Stromal cell of bone marrow (primary cell): ENCODE data around the gene MRPL23.
"Not testable (repeated sequence)": the region's sequence is repeated elsewhere in the genome, so short reads cannot be mapped to it uniquely, and the experiment has no call there.

Source experiments
- DNase-seq: peaks from one replicate; pipeline ENCODE4 v3.0.0-alpha.2; 2012; ENCODE audit warnings: low read depth

The MRPL23 gene

DNA sequence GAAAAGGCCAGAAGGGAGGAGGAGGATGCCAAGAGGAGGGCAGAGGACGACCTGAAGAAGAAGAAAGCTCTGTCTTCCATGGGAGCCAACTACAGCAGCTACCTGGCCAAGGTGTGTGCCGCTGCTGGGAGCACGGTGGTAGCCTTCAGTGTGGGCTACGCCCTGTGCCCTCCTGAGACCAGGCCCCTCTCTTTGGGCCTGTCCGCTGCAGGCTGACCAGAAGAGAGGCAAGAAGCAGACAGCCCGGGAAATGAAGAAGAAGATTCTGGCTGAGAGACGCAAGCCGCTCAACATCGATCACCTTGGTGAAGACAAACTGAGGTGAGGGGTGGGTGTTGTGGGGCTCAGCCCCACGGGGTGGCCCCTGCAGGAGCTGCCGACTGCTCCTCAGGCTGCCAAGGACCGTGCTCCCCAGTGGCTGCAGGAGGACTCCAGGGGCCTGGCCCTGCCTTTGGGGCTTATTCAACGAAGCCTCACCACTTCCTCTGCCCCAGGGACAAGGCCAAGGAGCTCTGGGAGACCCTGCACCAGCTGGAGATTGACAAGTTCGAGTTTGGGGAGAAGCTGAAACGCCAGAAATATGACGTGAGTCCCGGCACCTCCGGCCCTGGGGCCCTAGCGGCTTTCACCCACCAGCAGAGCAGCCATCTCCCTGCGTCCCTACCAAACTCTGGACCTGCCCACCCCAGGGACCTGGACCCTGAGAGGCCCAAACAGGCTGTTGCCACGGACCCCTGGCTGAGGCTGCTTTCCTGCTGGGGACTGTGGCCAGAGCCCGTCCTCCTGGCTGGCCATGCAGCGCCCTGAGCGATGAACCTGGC lies 12.6 kb upstream of the MRPL23 start:
- DNase-seq, result no peak

GRCh38 chr11:1935156-1936071 lies 11.7 kb upstream of the MRPL23 start:
- no peak for DNase-seq

DNA sequence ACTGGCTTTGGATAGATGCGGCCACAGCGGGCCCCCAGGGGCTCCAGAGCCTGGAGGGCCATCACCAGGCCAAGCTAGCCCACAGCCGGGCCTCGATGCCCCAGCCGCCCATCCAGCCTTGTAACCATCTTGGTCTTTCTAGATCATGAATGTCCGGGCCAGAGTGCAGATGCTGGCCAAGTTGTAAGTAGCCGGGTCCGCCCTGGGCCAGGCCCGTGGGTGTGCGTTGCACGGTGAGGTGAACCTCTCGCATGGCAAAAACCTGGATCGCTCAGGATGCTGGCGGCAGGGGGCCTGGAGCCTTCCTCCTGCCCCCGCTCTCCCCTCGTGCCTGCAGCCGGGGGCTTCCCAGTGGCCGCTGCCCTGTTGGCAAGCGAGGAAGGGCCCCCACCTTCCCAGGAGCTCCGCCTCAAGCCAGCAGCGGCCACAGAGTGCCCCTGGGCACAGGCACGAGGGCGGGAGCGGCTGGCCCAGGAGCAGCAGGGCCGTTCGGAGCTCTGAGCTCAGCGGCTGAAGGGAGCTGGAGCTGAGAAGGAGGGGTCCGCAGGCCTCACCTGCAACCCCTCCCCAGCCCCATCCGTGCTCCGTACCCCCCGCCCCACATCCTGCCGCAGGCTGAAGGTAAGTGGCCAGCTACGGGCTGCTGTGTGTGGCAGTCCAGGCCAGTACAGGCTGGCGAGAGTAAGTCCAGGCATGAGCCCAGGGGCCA lies 10.9 kb upstream of the MRPL23 start:
- no peak for DNase-seq

DNA sequence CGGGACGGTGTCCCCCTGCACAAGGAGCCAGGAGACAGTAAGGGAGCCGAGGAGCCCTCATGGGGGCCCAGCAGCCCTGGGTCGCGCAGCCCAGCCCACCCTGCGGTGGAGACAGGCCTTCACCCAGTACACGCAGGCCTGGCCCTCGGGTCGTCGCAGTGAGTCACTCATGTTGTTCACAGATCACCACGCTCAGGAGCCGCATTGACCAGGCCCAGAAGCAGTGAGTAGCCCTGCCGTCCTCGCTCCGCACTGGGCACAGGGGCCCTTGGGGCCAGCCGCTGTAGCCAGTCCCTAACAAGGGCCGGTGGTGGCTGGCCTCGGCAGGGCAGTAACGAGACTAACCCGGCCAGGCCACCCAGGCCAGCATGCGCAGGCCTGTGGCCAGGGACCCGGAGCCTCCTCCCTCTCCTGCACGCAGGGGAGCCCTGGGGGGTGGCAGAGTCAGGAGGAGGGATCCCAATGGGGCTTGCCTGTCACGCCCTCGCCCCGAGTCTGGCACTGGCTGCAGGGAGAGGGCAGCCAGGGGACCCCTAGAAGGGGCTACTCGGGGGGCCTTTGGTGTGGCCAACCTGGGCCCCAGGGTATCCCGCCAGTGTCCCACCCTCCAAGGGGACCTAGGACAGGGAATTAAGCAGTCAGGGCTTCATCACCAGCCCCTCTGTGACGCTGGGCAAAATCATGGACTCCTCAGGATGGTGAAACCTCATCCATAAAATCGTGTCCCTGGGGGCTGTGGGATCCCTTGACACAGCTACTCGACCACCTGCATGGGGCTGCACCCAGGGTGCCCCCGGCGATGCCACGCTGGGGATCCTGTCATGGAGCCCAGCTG lies 10.1 kb upstream of the MRPL23 start:
- no peak for DNase-seq

DNA sequence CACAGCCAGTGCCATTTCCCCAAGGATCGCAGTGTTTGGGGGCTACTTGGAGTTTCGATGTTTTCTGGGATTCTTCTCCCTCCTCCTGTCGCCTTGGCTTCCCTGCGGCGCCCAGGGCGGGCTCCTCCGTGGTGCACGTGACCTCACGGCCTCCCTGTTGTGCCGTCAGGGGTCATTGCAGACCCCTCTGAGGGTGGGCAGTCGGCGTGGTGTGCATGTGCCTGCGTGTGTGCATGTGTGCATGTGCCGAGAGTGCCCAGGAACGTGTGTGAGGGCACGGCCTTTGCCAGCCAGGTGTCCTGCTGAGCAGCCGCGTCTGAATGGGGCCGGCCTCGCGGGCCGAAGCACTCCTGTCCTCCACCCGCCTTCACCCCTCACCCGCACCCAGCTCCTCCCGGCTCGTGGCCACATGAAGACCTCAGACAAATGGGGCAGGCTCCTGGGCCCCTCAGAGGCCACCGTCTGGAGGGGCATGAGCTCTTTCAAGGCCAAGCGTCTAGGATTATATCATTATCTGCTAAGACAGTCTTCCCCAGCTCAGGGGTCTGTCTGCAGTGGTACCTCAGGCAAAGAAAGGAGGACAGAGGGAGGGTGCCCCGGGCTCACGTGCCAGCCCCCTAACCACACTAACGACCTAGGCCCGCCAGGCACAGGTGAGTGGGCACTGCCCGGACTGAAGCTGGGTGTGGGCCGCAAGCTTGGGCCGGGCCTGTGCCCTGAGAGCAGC lies 9.4 kb upstream of the MRPL23 start:
- no peak for DNase-seq

- no peak for DNase-seq
Observed at GRCh38 chr11:1938343-1939005, 8.7 kb upstream of the MRPL23 start.

DNA sequence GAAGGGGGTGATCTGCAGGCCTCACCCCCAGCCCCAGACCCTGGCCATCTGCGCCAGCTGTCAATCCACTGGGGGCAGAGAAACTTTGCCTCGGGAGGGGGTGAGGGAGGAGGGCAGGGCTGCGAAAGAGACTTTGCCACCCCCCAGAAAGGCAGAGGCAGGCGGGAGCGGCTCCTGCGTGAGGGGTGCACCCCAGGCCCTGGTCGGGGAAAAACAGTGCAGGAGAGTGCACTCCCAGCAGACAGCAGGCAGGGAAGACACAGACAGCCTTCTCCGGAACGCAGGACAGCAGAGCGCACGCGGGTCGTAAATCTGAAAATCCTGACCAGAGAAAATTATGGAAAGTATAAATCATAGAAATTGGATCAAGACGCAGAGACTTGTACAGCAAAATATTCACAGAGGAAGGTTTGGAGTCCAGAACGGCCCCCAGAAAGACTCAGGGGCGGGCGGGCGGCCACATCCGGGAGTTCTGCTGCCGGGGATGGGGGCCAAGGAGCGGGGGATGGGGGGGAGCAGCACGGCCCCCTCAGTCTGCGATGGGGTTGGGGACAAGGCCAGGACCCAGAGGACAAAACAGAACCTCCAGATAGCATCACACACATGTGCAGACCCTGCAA lies 8.0 kb upstream of the MRPL23 start:
- no peak for DNase-seq

- DNase-seq, result not testable (repeated sequence)
Observed at GRCh38 chr11:1939788-1940187, 7.3 kb upstream of the MRPL23 start.

GRCh38 chr11:1942558-1943260 lies 4.4 kb upstream of the MRPL23 start:
- no peak for DNase-seq

DNA sequence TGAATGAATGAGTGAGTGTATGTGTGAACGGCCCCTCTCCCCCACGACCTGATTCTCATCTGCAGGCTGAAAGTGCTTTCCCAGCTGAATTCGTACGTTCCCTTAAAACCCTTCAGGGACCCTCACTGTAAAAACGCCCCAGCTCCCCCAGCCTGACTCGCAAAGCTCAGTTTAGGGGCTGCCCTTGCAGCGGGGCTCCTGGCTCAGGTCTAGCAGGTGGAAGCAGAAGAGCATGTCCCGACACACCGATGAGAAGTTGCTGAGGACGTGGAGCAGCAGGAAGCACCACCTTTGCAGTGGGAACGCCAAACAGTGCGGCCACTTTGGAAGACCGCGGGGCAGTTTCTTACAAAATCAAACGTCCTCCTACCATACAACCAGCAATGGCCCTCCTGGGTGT lies 3.6 kb upstream of the MRPL23 start:
- DNase-seq, result no peak

GRCh38 chr11:1943977-1944376 lies 3.2 kb upstream of the MRPL23 start:
- peak; percentile 24 for DNase-seq

DNA sequence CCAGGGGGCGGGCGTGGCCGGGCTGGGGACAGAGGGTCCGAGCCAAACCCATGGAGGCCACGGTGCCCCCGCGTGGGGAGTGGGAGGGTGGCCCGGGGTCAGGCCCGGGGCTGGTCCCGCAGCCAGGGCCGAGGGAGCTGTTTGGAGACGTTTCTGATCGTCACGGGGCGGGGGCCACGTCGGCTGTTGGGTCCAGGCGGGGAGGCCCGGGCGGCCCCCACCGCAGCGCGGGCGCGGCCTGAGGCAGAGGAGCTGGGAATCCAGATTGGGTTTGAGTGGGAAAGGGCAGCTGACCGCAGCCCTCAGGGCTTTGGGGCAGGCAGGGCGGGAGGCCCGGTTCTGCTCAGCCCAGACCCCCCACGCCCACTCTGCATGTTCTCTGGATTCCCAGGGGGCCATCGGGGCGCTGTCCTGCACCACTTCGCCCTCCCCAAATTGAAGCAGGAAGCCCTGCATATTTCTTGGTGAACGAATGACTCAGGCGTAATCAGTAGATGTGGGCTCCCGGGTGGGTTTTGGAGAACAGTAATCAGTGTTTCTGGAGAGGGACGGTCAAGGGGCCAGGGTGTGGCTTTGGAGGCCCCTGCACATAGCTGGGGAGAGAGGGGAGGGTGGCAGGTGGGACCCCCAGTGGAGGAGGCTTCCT lies 583 bp downstream of the MRPL23 start:
- DNase-seq, result no peak

- no peak for DNase-seq
Observed at GRCh38 chr11:1948389-1948788, 1.3 kb downstream of the MRPL23 start.

GRCh38 chr11:1949302-1949701 lies 2.2 kb downstream of the MRPL23 start:
- no peak for DNase-seq

- no peak for DNase-seq
Observed at GRCh38 chr11:1949922-1950321, 2.8 kb downstream of the MRPL23 start.

DNA sequence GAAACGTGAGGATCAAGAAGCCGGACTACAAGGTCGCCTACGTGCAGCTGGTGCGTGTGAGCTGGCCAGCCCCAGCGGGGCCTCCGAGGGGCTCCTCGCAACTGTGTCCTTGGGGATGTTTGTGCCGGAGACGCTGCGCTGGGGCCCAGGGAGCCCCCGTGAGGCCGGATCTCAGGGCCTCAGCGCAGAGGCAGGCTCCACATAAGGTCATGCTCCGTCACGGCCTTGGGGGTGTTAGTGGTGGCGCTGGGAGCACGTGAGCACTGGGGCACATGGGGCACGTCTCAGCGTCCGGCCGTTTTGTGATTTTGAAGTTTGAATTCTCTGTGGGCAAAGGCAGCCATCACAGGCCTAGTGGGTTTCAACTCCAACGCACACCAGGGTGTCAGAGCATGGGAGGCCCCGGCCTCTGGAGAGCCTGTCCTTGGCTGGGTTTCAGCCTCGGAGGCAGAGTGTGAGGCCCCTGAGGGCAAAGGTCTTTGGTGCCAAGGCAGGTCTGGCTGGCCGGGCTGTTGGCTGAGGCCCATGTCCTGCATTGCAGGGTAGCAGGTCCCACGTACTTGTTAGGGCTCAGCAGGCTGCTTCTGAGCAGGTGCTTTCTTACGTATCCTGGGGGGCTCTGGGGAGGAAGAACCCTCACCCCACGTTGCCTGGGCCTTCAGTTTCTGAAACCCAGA lies 5.8 kb downstream of the MRPL23 start:
- DNase-seq, result no peak

DNA sequence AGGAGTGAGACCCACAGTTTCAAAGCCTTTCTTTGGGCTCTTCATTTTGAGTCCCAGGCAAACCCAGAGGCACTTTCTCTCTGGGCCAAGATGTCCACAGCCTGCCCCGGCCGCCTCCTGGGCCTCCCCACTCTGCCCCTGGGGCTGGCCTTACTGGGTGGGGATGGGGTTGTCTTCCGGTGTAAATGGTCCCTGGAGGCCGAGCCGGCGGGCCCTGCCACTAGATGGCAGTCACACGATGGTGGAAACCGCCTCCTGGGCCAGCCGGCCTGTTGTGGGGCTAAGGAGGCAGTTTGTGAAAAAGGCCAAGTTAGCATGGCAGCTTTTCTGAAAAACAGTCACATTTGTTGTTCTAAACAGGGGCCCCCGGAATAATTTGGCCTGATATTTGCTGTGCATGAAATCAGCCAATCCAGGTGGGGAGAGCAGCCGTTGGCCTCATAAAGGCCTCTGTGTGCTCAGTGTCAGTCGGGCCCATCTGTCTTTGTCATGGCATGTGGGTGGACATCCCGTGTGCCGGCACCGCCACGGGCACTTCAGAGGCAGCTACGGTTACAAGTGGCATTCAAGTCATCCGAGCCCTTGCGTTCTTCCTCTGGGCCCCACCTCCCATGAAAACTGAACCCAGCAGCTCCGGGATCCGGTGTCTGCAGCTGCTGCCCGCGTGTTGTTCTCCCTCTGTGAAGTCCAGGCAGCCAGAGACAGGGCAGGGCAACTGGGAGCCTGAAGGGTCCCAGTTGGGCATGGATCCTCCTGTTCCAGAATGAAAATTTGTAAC lies 6.5 kb downstream of the MRPL23 start:
- DNase-seq, result no peak
